ENCODE data around the gene TGFBR3.

The TGFBR3 gene

GRCh38 chr1:91774520-91775203 lies 111.3 kb downstream of the TGFBR3 start:
- DNase-seq: no peak

GRCh38 chr1:91771717-91772116 lies 114.2 kb downstream of the TGFBR3 start:
- no peak for DNase-seq

GRCh38 chr1:91770667-91771268 lies 115.2 kb downstream of the TGFBR3 start:
- no peak for DNase-seq

GRCh38 chr1:91769742-91770141 lies 116.2 kb downstream of the TGFBR3 start:
- DNase-seq: no peak

- no peak for DNase-seq
Measured at GRCh38 chr1:91768786-91769725, 116.9 kb downstream of the TGFBR3 start.

- DNase-seq: no peak
Measured at GRCh38 chr1:91768120-91768519, 117.8 kb downstream of the TGFBR3 start.

GRCh38 chr1:91766883-91767282 lies 119.1 kb downstream of the TGFBR3 start:
- no peak for DNase-seq

GRCh38 chr1:91765880-91766443 lies 120.0 kb downstream of the TGFBR3 start:
- no peak for DNase-seq

GRCh38 chr1:91765293-91765692 lies 120.7 kb downstream of the TGFBR3 start:
- no peak for DNase-seq

- DNase-seq: no peak
Measured at GRCh38 chr1:91764471-91765115, 121.4 kb downstream of the TGFBR3 start.

- DNase-seq: no peak
Measured at GRCh38 chr1:91763252-91763651, 122.7 kb downstream of the TGFBR3 start.

- no peak for DNase-seq
Measured at GRCh38 chr1:91761295-91761721, 124.6 kb downstream of the TGFBR3 start.

GRCh38 chr1:91760512-91760911 lies 125.4 kb downstream of the TGFBR3 start:
- DNase-seq: no peak

GRCh38 chr1:91759076-91759475 lies 126.9 kb downstream of the TGFBR3 start:
- no peak for DNase-seq

GRCh38 chr1:91757763-91758460 lies 128.0 kb downstream of the TGFBR3 start:
- DNase-seq: no peak

- no peak for DNase-seq
Measured at GRCh38 chr1:91755702-91756287, 130.2 kb downstream of the TGFBR3 start.

- DNase-seq: no peak
Measured at GRCh38 chr1:91754816-91755580, 131.0 kb downstream of the TGFBR3 start.

GRCh38 chr1:91754348-91754747 lies 131.6 kb downstream of the TGFBR3 start:
- DNase-seq: no peak

- no peak for DNase-seq
Measured at GRCh38 chr1:91753878-91754277, 132.1 kb downstream of the TGFBR3 start.

- DNase-seq: no peak
Measured at GRCh38 chr1:91752324-91752723, 133.6 kb downstream of the TGFBR3 start.

- no peak for DNase-seq
Measured at GRCh38 chr1:91751275-91751674, 134.7 kb downstream of the TGFBR3 start.

All from CD4-positive, alpha-beta T cell treated with Interleukin-17A for 4 hours (primary cell).